ES-I3 (cell line): ENCODE measurements around the gene CTDSPL2.

ENCODE experiments used
- H3K36me3 ChIP-seq: 2 replicates; pipeline ENCODE4 v1.6.1; 2013; ENCODE audit warnings: mild to moderate bottlenecking, low read length, control low read depth, moderate library complexity; ENCODE audit not compliant: insufficient read depth
- H3K4me1 ChIP-seq: 2 replicates; pipeline ENCODE4 v1.6.1; 2013; ENCODE audit warnings: mild to moderate bottlenecking, control low read depth, low read length; ENCODE audit not compliant: insufficient read depth
- H3K9ac ChIP-seq: 2 replicates; pipeline ENCODE4 v1.6.1; 2013; ENCODE audit warnings: low read depth, mild to moderate bottlenecking, low read length, moderate library complexity
- H3K9me3 ChIP-seq: 2 replicates; pipeline ENCODE4 v1.6.1; 2013; ENCODE audit warnings: mild to moderate bottlenecking, low read length, moderate library complexity; ENCODE audit not compliant: control insufficient read depth, insufficient read depth

CTDSPL2 gene

GRCh38 chr15:44426975-44427755 lies at the start of gene CTDSPL2:
Gene CTDSPL2, plus strand, starts transcription at chr15:44427629. Its CDS starts 31,386 bp downstream, at chr15:44459015.
- H3K36me3 ChIP-seq = no peaks in the 10 kb centered on the region
- H3K9me3 ChIP-seq = no peaks in the 10 kb centered on the region
- no peaks in the 10 kb centered on the region for H3K4me1 ChIP-seq
- H3K9ac ChIP-seq = peak within 1 kb of the TSS; percentile 100

DNA sequence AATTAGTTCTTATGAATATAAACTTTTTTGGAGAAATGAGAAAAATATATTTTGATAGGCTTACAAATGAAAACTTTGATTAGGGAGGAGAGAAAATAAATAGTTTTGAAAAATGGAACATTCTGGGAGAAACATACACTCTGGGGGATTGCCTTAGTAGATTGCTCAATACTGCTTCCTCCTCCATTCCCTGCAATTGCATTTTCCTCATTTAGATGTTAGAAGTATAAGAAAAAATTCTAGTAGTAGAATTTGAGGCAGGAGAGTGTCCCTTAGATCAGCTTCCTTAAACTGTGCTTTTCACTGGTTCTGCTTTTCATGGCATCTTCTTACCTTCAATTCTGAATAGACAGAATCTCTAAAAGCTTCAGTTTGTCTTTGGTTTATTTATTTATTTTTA lies 46.2 kb upstream of the CTDSPL2 start:
- no peaks in the 10 kb centered on the region for H3K9me3 ChIP-seq
- no peaks in the 10 kb centered on the region for H3K4me1 ChIP-seq
- no peak overlapping the region for H3K9ac ChIP-seq

GRCh38 chr15:44385344-44385942 lies 42.0 kb upstream of the CTDSPL2 start:
- H3K9me3 ChIP-seq = no peaks in the 10 kb centered on the region
- H3K9ac ChIP-seq = no peak overlapping the region
- no peaks in the 10 kb centered on the region for H3K4me1 ChIP-seq
- no peaks in the 10 kb centered on the region for H3K36me3 ChIP-seq

More for the DNA sequence above, 46.2 kb upstream of the CTDSPL2 start:
- H3K36me3 ChIP-seq = no peaks in the 10 kb centered on the region

- no peak overlapping the region for H3K9ac ChIP-seq
- H3K36me3 ChIP-seq = no peaks in the 10 kb centered on the region; the same call in 1 of the 2 replicates
- no peaks in the 10 kb centered on the region for H3K9me3 ChIP-seq
- no peaks in the 10 kb centered on the region for H3K4me1 ChIP-seq
Measured at GRCh38 chr15:44394062-44394461, 33.4 kb upstream of the CTDSPL2 start.

GRCh38 chr15:44394562-44394961 lies 32.9 kb upstream of the CTDSPL2 start:
- Histone ChIP-seq H3K9ac (no peak overlapping the region), H3K9me3 (no peaks in the 10 kb centered on the region), H3K4me1 (no peaks in the 10 kb centered on the region), H3K36me3 (no peaks in the 10 kb centered on the region; the same call in 1 of the 2 replicates)

DNA sequence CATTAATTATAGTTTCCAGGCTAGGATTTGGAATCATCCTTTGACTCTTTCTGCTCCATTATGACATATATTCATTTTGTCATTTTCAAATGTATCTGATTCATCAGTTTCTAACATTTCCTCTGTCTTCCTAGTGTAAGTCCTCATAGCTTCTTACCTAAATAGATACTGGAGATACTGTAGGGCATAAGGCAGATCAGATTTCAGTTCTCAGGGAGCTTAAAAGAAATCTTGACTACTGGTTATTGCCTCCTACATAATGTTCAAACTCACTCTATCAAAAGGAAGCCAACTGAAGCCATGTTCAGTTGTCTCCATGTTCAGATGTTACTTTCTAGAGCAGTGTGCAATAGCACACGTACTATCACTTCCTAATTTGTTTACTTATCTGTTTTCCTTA lies 29.6 kb upstream of the CTDSPL2 start:
- Histone ChIP-seq H3K4me1 (no peaks in the 10 kb centered on the region), H3K9ac (no peak overlapping the region), H3K36me3 (no peaks in the 10 kb centered on the region), H3K9me3 (no peaks in the 10 kb centered on the region)

DNA sequence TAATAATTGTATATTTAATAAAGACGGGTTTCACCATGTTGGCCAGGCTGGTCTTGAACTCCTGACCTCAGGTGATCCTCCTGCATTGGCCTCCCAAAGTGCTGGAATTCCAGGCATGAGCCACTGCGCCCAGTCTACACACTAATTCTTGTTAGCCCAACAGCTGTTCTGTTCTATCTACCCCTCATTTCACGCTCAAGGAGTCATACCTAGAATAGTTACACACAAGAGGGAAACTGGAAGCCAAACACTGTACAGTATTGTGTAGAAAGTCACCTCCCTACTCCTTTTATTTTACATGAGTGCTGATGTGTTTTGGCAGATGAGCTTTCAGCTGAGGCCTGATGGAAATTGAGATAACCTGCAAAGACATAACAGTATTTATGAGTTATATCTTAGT lies 13.4 kb upstream of the CTDSPL2 start:
- Histone ChIP-seq H3K9ac (no peak overlapping the region), H3K36me3 (no peaks in the 10 kb centered on the region), H3K4me1 (no peaks in the 10 kb centered on the region), H3K9me3 (no peaks in the 10 kb centered on the region)

DNA sequence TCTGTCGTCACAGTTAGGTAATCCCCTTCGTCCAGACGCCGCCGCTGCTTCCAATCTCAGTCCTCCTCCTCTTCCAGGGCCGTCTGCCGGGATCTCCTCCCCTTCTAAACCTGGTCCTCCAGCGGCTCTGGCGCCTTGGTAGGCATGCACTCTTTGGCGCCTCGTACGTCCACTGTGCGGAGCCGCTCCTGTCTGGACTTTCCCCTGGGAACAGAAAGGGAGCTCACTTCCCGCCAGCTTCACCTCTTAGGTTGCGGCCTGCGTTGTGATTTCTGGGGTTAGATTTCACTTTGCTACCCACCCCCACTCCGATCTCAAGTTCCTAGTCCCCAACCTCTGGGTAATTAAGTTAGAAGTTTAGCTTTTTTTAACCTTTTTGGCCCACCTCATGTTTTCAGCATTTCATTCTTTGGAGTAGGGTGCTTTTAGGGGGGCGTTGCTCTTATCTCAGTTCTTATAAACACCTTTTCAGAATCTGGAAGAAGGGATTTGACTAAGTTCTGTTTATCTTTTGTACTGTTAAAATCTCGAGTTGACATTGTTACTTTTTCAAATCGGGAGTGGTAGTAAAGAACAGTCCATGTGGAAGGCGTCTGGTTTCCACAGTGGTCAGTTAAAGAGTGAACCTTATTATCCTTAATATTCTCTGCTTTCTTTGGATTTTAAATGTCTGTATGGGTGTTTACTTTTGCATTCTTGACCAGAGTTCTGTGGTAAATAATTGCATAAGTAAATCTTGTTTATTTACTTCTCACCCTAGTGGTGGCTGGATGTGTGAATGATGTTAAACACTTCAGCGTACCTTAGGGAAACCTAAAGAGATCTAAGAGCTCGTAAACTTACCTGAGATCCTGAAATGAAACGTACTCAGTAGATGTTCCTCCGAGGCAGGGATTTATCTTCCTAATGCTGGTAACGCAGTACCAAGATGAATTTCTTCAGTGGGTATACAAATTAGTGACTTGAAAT lies 611 bp downstream of the CTDSPL2 start:
- Histone ChIP-seq H3K9me3 (no peaks in the 10 kb centered on the region), H3K9ac (peak overlapping the region; percentile 100), H3K4me1 (no peaks in the 10 kb centered on the region), H3K36me3 (no peaks in the 10 kb centered on the region)

DNA sequence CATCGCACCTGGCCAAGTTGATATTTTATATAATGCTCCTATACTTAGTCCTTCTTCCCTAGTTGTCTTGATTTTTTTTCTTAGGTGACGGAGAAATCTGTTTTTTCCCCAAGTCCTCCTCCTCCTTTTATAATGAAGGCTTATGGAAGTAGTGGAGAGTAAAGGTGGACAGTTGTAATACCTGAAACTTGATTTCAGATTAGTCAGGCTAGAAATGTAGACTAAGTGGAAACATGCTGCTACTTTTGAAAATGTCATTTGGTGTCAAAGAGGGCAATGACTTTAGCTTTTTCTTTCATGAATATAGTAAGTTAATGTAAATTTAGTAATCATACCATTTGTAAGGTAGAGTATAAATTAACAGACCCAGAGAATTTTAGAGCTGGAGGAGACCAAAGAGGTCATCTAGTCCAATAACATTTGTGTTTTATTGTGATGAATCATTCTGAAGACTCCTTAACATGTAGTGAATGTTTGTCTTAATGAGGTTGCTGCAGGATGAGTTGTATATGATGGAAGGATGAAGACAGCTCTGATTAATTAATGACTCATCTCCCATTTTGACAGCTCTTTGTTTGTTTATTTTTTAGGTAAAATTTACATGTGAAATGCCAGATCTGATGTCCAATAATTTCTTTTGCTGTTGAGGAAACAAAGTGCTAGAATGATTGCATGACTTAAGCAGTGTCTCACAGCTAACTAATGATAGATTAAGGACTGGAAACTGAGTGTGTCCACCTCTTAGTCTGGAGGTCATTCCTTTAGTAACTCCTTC lies 8.7 kb downstream of the CTDSPL2 start:
- Histone ChIP-seq H3K36me3 (no peaks in the 10 kb centered on the region), H3K4me1 (peaks cover 12% of the 10 kb centered on the region), H3K9ac (no peak overlapping the region), H3K9me3 (no peaks in the 10 kb centered on the region)

DNA sequence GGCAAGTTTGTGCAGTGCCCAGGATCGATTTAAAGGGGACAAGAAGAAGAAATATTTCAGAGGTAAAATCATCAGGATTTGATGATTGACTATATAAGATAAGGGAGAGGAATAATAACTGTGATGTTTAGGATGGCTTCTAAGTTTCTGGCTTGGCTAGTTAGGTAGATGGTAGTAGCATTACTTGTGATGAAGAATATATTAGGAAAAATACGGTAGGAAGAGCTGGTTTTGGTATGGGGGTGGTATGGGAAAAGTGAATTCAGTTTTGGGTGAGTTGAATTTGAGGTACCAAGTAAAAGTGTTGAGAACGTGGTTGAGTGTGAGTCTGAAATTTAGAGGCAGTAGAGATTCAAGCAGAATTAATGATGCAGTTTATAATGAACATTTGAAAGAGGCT lies 11.0 kb downstream of the CTDSPL2 start:
- H3K36me3 ChIP-seq = no peaks in the 10 kb centered on the region
- H3K9ac ChIP-seq = no peak overlapping the region
- H3K9me3 ChIP-seq = no peaks in the 10 kb centered on the region
- peaks cover 19% of the 10 kb centered on the region for H3K4me1 ChIP-seq

GRCh38 chr15:44441095-44441501 lies 13.7 kb downstream of the CTDSPL2 start:
- H3K4me1 ChIP-seq = peaks cover 19% of the 10 kb centered on the region
- H3K36me3 ChIP-seq = no peaks in the 10 kb centered on the region
- no peaks in the 10 kb centered on the region for H3K9me3 ChIP-seq
- H3K9ac ChIP-seq = no peak overlapping the region

GRCh38 chr15:44443515-44443914 lies 16.1 kb downstream of the CTDSPL2 start:
- no peaks in the 10 kb centered on the region for H3K9me3 ChIP-seq
- peaks cover 14% of the 10 kb centered on the region for H3K4me1 ChIP-seq
- H3K36me3 ChIP-seq = no peaks in the 10 kb centered on the region
- no peak overlapping the region for H3K9ac ChIP-seq

DNA sequence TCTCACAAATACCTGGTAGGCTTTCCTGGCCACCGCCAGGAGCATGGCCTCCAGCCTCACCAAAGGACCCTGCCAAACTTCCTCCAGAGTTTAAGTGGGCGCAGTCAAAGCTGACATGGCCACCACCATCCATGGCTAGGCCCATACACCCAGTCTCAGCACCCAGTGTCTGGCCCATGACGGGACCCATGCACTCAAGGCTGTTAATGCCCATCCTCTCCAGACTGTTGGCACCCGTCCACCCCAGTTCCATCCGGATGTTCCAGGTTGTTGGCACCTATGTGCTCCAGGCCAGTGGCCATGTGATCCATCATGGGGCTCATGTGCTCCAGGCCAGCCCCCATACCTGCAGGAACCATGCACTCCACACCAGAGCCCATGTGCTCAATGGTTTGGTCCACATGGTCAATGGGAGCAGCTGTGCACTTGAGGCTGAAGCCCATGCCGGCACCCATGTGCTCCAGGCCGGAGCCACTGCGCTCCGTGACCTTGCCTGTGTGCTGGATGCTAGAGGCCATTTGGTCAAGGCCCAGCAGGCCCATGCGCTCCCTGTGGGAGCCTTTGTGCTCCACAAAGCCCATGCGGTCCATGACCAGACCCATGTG lies 20.4 kb downstream of the CTDSPL2 start:
- Histone ChIP-seq H3K36me3 (no peaks in the 10 kb centered on the region), H3K4me1 (no peaks in the 10 kb centered on the region), H3K9me3 (no peaks in the 10 kb centered on the region), H3K9ac (no peak overlapping the region)
